NCI-H1092 (cell line): ENCODE data around the gene CISD2.
"Not testable (repeated sequence)": the region's sequence is repeated elsewhere in the genome, so short reads cannot be mapped to it uniquely, and the experiment has no call there.

Source experiments
- DNase-seq: peaks from one replicate; lab custom pipeline; 2025; lab: John Stamatoyannopoulos, UW

CISD2 gene

GRCh38 chr4:102935716-102936115, 66.9 kb downstream of the CISD2 start:
- DNase-seq = no peak

- DNase-seq = not testable (repeated sequence)
Observed at GRCh38 chr4:102938063-102938462, 69.3 kb downstream of the CISD2 start.
